GM18951 (cell line): ENCODE measurements around the gene APLF.

Source experiments
- POLR2A ChIP-seq: IDR thresholded peaks from 4 replicates; pipeline ENCODE4 v1.6.1; 2011; ENCODE audit warnings: mild to moderate bottlenecking; ENCODE audit not compliant: insufficient read length, insufficient read depth; ENCODE audit errors: extremely low read depth
- in situ Hi-C: fragments of 300-500 bp; cut with MboI; formaldehyde crosslinking; loops from one replicate; pipeline ENCODE4 v1.12.0; 2022; ENCODE audit warnings: low sequenced_read_pairs, mixed read lengths, inconsistent platforms; ENCODE audit not compliant: unreplicated experiment

Gene APLF

DNA sequence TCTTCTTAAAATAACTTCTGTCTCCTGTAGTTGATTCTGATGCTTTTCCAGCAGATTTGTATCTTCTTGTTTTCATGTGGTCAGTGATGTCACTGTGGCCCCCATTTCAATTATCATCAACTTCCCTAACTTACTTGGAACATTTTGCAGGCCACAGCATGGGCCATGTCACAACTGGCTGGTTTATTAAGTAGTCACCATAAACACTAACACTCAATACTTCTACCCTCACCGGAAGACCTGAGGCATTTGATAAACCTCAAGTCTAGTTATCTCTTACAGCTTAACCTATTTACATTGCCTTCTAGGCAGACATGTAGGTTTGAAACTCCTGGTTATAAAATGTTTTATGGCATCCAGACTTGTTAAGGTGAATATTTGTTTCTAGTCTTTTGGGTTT is 138.6 kb downstream of the APLF start:
- in situ Hi-C loops: no loop called here
- no peak for TF ChIP-seq POLR2A

DNA sequence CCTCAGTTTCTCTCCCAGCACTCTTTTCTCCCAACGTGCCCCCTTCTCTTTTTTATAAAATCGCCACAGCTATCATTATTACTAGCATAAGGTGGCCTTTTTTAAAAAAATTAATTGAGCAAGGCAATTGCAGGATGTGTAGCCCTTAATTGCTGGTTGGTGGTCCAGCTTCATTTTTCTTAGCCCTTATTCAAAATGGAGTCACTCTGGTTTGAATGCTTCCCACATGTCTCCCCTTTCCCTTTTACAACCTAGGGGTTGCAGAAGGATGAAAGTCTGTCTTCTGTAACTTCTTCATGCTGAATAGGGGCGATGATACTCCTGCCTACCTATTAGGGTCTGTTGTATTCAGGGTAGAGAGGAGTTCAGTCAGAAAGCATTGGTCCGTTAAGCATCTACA is 139.4 kb downstream of the APLF start:
- TF ChIP-seq POLR2A: no peak
- in situ Hi-C loops: no loop called here

DNA sequence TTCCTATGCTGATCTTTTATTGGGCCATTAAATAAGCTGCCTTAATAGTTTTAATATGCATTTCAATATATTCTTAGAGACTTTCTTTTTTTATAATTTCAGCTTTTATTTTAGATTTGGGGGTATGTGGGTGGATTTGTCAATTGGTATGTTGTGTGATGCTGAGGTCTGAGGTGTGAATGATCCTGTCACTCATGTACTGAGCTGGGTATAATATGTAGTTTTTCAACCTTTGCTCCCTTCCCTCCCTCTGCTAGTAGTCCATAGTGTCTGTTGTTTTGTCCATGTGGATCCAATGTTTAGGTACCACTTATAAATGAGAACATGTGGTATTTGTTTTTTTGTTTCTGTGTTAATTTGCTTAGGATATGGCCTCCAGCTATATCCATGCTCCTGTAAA is 140.5 kb downstream of the APLF start:
- in situ Hi-C loops: no loop called here
- no peak for TF ChIP-seq POLR2A

DNA sequence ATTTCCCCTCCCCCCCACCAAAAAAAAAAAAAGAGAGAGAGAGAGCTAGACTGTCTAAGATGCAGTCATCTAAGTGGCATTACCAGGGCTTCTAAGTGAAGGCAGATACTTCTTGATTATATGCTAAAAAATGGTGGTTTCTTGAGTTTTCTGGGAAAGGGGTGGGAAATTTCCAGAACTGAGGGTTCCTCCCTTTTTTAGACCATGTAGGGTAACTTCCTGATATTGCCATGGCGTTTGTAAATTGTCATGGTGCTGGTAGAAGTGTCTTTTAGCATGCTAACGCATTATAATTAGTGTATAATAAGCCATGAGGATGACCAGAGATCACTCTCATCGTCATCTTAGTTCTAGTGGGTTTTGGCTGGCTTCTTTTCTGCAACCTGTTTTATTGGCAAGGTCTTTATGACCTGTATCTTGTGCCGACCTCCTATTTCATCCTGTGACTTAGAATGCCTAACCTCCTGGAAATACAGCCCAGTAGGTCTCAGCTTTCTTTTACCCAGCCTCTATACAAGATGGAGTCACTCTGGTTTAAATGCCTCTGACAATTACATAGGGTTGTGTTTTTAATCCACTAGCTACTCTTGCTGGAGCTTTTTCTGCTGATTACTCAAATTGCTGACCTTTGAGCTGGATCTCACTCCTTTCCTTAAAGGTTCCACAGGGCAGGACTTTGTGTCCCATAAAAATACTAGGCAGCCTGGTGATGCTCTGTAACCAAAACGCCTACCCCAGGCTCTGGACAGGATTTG is 145.6 kb downstream of the APLF start:
- in situ Hi-C loops: no loop called here
- no peak for TF ChIP-seq POLR2A

DNA sequence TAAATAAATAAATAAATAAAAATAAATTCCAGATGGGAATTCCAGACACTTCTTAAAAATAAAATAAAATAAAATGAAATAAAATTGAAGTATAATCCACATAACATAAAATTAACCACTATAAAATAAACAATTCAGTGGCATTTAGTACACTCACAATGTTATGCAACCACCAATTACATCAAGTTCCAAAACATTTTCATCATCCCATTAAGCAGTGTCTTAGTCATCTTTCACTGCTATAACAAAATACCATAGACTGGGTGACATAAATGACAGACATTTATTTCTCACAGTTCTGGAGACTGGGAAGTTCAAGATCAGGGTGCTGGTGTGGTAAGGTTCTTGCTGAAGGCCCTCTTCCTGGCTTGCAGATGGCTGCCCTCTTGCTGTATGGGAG is 153.4 kb downstream of the APLF start:
- no peak for TF ChIP-seq POLR2A

DNA sequence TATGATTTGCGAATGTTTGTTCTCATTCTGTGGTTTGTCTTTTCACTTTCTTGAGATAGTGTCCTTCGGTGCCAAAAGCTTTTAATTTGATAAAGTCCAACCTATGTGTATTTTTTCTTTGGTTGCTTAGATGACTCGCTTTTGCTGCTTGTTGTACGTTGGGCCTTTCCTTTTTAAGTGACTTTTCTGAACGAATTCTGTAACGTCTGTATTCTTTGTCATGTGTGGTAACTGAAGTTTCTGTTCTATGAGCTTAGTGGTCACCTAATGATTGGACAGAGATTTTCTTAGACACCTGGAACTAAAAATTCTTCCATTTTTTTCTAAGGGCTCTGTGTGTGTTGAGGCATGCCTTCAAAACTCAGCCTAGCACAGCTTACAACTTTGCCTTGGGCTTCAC is 156.4 kb downstream of the APLF start:
- TF ChIP-seq POLR2A: no peak
- in situ Hi-C loops: no loop called here

More for the DNA sequence above, 153.4 kb downstream of the APLF start:
- in situ Hi-C loops: no loop called here

DNA sequence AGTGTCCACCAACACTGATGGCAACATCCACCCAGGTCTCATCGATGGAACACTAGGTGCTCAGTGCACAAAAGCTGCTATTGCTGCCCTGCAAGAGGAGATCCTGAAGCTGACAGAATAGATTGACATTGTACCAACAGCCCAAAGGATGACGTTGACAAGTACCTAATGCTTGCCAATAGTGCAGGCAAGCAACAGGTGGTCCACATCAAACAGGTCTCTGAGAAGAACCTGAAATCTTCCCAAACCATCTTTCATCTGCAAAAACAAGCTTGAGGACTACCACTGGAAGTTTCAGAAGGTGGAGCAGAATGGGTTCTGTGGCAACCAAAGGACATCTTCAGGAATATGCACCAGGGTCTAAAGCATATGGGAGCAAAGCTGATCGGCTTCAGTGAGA is 160.2 kb downstream of the APLF start:
- no peak for TF ChIP-seq POLR2A
- in situ Hi-C loops: no loop called here
